HG03060 (cell line): ENCODE data around the gene ADIPOR2.
"Not testable (repeated sequence)": the region's sequence is repeated elsewhere in the genome, so short reads cannot be mapped to it uniquely, and the experiment has no call there.

ENCODE experiments used
- ATAC-seq: cut with Tn5 transposase; IDR thresholded peaks from one replicate; pipeline ENCODE4 v1.9.1; 2021; ENCODE audit warnings: low read depth, moderate number of reproducible peaks; ENCODE audit not compliant: unreplicated experiment

The ADIPOR2 gene

GRCh38 chr12:1663440-1664132 is 27.3 kb upstream of the ADIPOR2 start:
- ATAC-seq, result no peak

- ATAC-seq, result no peak
Observed at GRCh38 chr12:1665366-1665765, 25.5 kb upstream of the ADIPOR2 start.

DNA sequence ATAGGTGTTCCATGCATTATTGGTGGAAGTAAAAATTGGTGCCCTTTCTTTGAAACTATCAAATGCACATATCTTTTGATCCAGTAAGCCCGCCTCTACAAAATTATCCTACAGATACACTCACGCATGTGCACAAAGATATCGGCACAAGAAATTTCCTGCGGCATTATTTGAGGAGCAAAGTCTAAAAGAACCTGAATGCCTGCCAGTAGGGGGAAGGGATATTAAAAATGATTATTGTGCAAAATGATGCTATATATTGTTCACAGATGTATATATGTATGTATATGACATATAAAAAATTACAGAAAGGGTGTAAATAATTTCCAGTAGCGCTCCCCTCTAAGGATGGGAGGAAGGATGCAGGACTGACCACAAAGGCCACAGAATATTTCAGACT is 24.7 kb upstream of the ADIPOR2 start:
- no peak for ATAC-seq

DNA sequence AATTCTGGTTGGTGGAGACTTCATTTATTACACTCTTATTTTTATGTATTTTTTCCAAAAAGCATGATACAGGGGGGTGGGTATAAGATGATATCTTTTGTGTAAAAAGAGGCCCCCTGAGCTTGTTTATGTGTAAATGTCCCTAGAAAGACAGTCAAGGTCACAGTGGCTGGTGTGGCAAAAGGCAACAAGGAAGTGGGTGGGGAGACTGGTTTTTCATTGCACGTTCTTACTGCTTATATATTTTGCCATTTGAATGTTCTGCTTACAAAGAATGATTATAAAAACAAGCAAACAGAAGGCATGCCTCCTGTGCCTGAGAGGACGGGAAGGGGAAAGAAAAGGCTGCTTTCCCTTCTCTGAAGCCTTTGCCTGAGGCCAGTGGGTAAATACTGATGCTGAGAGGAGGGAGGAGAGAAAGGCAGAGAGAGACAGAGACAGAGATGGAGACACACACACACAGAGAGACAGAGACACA is 24.1 kb upstream of the ADIPOR2 start:
- ATAC-seq, result no peak

GRCh38 chr12:1668833-1669543 is 21.9 kb upstream of the ADIPOR2 start:
- ATAC-seq, result no peak

DNA sequence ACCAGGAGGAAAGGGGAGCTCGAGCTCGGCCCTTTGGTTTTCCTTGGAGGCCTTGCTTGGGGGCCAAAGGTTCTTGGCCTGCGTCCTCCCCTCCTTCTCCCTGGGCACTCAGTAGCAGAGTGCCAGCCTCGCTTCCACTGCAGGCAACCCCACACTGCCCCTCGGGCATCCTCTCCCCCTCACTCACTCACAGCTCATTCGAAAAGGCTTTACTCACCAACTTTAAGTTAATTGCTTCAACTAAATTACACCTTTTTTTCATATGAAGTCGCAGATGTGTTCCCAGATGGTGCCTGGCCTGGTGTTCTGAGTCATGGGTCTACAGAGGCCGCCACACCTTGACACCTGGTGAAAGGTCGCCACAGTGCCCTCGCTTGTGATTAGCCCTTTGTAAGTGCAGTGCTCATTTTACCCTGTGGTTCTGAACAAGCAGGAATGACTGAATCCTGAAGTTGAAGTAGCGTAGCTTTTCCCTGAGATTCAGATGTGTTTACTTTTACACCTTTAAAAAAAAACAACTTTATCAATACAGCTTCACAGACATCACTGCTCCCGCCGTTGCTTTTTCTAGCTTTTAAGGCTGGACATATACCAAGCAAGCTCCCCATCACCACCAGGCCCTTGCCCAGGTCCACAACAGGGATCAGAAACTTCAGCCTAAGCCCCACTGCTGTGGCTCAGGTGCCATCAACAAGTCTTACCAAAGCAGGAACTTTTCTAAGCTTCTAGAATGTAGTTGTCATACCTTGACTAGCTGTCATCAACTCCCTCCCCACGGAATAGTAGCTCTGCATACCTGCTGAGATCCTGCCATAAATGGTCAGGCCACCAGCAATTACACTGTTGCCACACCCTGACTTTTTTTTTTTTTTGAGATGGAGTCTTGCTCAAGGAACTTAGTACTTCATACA is 20.3 kb upstream of the ADIPOR2 start:
- no peak for ATAC-seq

DNA sequence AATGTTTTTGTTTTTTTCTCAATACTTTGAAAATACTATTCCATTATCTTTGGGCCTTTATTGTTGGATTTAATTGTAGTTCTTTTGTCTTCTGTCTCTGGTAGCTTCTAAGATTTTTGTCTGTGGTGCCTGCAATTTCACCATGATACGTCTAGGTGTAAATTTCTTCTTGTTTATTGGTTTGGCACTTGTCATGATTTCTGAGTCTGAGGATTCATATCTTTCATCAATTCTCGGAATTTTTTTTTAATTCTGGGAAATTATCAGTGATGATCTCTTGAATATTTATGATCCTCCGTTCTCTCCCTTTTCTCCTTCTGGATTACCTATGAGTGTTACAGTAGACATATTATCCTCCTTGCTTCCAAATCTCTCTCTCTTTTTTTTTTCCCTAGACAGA is 14.8 kb upstream of the ADIPOR2 start:
- ATAC-seq, result no peak

- no peak for ATAC-seq
Observed at GRCh38 chr12:1680804-1681492, 9.9 kb upstream of the ADIPOR2 start.

GRCh38 chr12:1681493-1681807 is 9.4 kb upstream of the ADIPOR2 start:
- ATAC-seq, result no peak

DNA sequence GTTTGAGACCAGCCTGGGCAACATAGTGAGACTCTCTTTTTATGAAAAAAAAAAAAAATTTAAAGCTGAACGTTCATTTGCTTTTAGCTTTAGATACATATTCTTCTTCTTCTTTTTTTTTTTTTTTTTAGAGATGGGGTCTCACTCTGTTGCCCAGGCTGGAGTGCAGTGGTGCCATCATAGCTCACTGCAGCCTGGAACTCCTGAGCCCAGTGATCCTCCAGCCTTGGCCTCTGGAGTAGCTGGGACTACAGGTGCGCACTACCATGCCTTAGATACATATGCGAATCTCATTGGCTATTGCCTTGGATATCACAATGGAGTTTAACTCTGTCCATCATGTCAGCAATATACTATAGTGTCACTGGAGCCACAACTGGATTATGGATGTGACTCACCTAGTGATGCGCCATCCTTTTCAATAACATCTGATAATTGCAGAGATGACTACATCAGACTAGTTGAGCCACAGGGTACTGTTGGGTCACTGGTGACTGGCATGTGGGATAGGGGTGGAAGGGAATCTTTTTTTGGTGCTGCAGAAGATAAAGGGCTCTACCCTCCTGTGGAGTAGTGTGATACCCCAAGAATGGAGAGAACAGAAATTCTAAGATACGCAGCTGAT is 2.7 kb upstream of the ADIPOR2 start:
- ATAC-seq, result no peak

DNA sequence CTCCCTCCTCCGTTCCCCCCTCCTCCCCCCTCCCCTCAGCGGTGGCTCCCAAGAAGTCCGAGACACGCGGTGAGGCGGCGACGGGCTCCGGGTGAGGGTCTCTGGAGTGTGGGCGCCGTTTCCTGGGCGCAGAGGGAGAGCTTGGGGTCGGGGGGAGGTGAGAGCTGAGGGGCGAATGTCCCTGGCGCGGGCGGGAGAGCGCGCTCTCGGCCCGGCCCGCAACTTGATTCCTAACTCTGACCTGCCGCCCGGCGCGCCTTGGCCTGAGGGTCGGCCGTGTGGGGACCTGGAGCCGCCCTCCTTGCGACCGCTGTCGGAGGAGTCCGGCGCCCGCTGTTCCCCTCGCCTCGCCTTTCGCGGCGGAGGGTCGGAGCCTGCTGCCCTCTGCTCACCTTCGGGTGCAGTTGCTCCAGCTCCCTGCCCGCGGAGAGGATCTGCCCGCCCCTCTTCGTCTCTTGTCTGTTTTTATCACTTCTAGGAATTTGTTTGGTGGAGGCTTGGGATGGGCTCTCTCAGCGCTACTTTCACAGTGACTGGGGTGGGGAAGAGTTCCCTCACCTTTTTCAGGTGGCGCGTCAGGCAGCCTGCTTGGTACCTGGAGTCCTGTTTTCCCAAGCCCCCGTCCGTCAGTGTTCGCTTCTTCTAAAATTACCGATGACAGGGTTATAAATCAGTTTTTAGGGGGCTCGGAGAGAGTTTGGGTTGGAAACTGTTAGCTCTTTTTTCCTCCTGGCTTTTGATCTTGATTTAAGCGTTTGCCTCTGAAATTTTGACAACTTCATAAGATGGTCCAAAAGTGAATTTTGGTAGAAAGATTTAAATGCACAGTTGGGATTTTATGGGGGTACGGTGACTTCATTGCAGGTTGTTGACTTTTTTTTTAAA is 495 bp downstream of the ADIPOR2 start:
- no peak for ATAC-seq

DNA sequence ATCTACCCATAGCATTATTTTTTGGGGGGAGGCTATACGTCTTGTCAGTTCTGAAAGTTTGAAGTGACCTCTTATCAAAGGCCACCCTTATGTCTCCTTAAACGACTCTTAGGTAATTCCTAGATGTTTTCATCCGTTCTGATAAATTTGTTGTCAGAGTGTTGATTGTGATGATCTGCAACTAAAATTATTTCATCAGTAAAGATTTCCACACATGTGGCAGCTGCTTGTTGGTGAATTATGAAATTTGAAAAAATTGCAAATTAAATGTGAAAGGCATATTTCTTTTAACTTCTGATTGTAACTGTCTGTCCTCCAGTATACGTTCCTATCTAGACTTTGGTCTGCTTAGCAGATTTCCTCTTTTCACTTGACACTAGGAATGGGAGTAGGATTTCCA is 1.4 kb downstream of the ADIPOR2 start:
- ATAC-seq, result no peak

DNA sequence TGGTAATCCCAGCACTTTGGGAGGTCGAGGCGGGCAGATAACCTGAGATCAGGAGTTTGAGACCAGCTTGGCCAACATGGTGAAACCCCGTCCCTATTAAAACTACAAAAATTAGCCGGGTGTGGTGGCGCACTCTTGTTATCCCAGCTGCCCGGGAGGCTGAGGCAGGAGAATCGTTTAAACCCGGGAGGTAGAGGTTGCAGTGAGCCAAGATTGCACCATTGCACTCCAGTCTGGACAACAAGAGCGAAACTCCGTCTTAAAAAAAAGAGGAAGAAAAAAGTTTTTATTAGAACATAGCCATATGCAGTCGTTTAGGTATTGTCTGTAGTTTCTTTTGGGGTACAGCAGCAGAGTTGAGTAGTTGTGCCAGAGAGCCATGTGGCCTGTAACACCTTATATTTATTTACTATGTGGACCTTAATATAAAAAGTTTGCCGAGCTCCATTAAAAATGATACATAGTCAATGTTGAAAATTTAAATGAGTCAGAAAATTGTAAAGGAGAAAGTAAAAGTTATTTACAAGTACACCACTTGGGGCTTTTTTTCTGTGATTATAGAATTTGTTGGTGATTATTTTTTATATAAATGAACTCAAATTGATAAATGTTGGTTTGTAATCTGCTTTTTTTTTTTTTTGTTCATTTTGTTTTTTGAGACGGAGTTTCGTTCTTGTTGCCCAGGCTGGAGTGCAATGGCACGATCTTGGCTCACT is 2.2 kb downstream of the ADIPOR2 start:
- no peak for ATAC-seq

DNA sequence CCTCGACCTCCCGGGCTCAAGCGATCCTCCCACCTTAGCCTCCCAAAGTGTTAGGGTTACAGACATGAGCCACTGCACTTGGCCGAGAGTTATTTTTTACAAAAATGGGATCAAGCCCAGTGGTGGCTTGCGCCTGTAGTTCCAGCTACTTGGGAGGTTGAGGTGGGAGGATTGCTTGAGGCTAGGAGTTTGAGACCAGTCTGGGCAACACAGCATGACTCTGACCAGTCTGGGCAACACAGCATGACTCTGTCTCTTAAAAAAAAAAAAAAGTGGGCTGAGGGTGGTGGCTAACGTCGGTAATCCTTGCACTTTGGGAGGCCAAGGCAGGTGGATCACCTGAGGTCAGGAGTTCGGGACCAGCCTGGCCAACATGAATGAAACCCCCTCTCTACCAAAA is 4.2 kb downstream of the ADIPOR2 start:
- ATAC-seq, result not testable (repeated sequence)

GRCh38 chr12:1695886-1696670 is 5.2 kb downstream of the ADIPOR2 start:
- ATAC-seq, result no peak

DNA sequence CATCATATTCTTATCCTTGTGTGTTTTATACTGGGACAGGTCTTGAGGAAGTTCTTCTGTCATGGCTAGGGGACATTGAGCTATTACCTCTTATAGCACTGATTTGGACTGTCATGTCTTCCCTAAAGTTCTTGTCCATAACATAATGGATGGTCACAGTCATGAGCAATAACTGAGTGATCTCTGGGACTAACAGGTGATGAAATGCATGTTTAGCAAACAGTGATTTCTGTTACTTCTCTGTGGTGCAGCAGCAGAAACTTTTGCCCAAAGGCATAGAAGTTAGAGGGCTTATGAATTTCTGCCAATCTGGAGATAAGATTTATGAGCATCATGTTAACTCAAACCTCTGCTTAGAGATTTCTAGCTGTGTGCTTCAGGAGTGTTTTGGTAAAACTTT is 5.9 kb downstream of the ADIPOR2 start:
- no peak for ATAC-seq

DNA sequence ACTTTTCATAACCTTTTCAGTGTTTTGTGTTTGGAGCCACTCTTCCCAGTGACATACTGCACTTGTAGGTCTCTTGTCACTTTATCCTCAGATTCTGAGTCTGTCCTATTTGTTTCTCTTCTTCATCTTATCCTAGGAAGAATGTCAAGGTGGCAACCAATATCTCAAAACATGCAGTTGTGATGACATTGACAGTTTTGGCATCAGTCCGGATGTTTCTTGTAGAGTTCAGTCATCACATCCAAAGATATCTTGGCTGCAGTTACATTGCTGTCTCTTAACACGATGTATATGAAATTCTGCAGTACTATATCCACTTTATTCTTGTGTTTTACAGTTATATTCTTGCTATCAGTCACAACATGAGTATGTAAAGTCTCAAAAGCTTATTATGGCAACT is 6.4 kb downstream of the ADIPOR2 start:
- ATAC-seq, result no peak

DNA sequence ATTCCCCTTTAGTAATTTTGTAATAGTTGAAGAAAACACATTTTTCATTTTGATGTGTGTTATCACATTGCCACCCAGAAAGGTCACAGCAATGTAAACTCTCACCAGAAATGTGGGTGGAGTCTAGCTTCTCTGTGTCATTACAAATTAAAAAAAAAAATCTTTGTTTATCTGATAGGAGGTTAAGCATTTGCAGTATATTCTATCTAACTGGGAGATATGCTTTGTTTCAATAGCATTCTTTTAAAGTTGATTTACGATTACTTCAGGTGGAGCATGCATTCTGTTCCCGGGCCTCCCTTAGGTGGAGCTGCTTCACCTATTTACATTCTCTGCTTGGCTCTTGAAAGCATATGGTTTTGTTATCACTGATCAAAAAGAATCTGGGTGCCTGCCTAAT is 7.8 kb downstream of the ADIPOR2 start:
- no peak for ATAC-seq
